GM19372 (cell line): ENCODE results near the gene S100A1.

Source experiments
- ATAC-seq: cut with Tn5 transposase; IDR thresholded peaks from one replicate; pipeline ENCODE4 v1.9.1; 2021; ENCODE audit warnings: mild to moderate bottlenecking, low read depth, moderate library complexity; ENCODE audit not compliant: unreplicated experiment

The S100A1 gene

DNA sequence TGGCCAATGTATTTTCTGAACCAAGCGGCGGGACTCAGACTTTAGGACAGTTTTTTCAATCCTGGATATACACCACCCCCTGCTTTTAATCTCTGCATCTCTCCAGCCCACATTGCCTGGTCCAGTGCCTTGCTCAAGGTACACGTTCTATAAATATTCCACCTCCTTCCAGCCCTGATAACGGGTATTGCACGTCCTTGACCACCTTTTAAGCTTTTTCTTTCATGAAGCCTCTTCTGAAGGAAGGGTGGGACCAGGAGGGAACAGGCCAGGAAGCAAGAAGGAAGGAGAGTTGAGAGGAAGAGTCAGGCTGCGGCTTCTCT lies 18.7 kb upstream of the S100A1 start:
- ATAC-seq, result no peak

DNA sequence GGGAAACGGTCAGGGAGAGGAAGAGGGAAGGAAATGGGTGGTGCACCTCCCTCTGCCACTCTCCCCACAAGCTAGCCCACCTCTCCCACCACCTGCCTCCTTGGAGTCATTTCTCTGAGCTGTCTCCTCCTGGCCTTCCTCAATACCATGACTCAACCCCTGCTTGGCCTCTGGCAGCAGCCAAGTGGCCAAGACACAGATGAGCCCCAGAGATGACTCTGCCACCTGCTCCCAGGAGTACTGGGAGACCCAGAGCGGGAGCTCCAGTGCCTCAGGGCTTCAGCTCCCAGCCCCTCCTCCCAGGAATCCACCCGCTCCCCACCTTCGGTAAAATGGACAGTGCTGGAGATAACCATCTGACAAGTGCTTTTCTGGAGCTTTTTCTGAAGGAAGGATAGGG lies 17.9 kb upstream of the S100A1 start:
- ATAC-seq, result no peak

DNA sequence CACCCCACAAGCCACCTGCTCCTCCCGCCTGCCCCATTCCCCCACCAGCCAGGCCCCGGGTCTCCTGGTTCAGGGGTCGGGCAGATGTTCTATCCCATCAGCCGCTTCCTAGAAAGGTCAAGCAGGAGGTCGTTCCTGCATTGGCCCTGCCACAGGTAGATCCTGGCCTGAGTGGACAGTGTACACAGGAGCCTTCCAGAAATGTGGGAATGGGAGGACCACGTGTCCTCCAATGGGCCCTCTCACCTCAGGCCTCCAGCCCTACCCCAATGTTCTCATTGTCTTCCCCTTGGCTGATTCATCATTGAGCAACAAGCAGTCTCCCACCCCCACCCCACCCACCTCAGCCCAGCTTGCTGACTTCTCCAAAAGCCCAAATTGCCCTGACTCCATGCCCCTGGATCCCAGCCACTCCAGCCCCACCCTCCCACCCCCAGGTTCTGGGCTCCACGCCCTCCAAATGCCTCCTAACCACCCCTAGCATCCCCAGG lies 17.4 kb upstream of the S100A1 start:
- ATAC-seq, result no peak

DNA sequence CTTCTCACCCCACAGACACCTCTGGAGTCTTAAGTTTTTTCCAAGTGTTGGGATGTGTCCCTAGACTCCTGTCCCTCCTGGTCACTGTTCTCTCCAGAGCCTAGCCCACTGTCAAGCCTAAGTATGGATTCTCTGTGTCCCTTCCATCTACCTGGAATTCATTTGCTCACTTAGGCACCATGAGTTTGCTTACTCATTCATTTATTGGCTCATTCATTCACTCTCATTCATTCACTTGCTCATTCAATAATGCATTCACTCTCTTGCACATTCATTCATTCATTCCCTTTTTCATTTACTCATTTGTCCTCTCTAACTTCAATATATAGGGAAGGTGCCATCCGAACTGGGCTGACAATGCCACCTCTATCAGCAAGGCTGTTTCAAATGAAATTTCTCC lies 16.9 kb upstream of the S100A1 start:
- no peak for ATAC-seq

DNA sequence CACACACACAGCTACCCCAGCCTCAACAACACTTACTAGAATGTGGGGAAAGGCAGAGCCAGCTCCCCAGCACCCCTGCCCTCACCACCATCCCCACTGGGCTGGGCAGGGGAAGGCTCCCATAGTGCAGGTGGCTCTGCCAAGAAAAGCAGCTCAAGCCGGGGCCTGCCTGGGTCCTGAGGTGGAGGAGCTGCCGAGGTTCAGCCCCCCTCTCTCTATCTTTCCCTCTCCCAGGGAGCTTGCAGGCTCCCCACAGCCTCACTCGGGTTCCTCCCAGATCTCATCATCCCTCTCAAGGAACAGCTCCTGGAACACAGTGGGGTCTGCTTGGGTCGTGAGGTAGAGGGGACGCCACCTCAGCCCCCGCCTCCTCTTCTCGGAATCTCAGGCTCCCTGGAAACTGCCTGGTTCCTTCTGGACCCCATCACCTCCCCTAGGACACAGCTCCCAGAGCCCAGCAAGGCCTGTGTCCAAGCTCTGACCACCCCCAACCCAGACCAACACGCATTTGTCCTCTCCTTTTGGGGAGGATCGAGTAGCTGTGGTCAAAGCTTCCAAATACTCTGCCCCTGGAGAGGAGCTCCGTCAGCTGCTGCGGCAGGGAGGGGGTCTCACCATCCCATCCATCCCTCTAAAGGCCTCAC lies 16.0 kb upstream of the S100A1 start:
- no peak for ATAC-seq

DNA sequence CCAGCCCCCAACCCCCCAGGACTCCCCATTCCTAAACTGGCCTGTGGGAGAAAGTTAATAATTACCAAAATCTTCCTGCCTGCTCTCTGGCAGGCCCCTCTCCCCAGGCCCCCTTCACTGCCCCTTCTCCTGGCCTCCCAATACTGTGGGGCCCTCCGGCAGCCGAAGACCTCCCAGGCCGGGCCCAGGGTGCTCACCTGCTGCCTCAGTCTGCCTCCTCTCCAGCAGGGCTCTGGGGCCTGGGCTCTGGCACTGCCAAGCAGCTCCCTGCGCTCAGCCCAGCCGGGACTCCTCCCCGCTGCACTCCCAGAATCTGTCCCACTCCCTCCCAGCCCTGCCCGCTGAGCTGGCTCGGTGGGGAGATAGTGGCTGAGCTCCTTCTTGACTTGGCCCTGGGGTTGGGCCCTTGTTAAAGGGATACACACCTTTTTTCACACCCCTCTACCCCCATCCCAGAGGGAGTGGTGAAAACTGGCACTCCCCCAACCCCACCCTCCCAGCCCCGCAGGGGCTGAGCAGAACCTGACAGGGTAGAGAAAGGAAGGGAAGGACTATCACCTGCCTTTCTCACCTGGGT lies 15.4 kb upstream of the S100A1 start, which contains the start of gene S100A16:
S100A16 (minus strand) TSS at position 383 of the 577 bp plus-strand sequence. CDS start 4,986 bp downstream, outside the sequence.
- ATAC-seq, result no peak

DNA sequence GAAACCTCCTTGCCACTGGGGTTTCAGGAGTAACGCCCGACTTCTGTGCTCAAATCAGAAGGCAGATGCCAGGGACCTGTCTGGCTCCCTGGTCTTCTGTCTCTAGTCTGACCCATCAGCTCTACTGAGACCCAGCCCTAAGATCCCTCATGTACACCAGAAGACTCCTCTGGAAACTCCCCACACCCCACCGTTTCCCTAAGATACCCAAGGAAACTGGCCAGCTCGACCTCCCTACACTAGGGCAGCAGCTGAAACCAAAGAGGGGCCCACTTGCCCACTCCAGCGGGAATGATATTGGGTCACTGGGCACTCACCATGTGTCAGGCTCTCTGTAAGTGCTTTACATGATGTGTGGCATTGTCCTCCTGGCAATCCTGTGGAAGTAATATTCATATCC lies 14.8 kb upstream of the S100A1 start:
- ATAC-seq, result no peak

DNA sequence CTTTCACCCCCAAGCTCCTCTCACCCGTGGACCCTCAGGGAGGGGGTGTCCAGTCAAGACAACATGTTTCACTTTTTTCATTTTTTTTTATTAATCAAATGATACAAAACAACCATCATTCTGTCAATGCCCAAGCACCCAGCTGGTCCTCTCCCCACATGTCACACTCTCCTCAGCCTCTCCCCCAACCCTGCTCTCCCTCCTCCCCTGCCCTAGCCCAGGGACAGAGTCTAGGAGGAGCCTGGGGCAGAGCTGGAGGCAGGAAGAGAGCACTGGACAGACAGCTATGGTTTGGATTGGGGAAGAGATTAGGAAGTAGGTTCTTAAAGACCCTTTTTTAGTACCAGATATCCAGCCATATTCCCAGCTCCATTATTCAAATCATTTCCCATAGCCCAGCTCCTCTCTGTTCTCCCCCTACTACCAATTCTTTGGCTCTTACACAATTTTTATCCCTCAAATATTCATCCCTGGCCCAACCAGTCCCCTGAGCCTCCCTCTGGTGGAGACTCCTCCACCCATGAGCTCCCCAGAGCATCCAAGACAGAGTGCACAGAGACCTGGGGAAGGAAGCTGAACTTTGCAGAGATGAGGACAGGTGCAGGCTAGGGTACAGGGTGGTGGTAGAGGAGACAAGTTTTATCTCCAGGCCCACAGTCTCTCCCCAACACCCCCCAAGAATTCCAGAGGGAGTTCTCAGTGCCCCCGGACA lies 13.9 kb upstream of the S100A1 start:
- ATAC-seq, result no peak

DNA sequence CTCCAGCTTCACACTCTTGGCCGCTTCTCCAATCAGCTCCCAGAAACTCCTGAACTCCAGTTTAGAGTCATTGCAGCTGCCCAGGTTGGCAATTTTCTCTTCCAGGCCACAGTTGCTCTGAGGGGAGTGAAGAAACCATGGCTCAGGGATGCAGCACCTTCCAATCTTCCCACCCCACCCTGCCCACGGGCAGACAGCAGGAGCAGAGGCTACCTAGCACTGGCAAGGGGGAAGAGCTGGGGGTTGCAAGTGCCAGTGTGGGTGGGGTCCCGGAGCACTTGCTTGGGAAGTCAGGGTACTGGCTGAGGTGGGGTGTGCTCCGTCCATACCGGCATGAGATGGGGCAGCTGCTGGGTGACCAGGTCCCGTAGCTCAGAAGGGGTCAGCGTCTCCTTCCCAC lies 13.3 kb upstream of the S100A1 start:
- no peak for ATAC-seq

DNA sequence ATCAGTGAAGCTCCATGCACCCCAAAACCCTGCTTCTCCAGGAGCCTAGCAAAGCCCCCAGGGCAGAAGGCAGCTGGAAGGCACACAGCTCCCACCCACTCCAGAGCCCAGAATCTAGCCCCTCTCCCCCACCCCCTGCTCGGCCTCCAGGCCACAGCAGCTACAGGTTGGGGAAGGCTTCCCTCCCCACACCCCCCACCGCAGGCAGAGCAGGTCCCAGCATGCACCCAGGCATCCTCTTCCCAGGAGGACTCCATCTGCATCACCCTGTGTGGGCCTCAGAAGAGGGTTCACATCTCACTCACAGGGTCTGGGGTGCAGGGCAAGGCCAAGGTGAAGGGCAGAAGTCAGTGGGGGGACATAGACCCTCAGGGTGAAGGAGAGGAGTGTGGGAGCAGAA lies 12.8 kb upstream of the S100A1 start:
- ATAC-seq, result no peak

DNA sequence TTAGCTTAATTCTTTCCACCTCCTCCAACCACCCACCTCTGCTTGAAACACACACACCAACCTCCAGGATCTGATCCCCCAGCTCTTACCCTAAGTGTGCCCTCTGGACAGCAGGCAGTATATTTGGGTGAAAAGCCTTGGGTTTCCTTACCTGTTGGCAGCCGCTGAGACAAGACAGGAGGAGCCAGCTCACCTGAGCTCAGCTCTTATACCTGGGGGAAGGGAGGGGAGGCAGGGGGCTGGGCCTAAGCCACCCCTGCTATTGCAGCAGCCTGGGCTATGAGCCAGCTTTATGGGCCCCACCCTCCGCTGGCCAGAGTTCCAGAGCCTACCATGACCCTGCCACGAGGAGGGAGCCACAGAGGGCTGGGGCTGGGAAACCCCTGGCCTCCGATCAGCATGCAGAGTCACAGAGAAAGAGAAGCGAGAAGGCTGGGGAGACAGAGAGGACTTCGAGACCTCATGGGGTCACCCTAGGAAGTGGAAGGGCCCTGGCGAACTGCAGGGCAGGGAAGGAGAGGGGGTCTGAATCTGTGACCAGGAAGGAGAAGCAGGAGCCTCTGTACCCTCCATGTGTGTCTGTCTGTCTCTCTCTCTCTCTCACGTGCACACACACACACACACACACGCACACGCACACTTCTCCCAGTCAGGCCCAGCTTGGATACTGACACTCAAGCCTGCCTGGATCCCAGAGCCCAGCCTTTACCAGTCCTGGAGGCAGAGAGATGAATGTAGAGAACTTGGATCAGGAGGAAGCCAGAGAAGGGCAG lies 11.9 kb upstream of the S100A1 start, which contains the start of gene S100A14:
S100A14 (minus strand) TSS at position 182 of the 773 bp plus-strand sequence. CDS start 467 bp downstream, outside the sequence.
- no peak for ATAC-seq

DNA sequence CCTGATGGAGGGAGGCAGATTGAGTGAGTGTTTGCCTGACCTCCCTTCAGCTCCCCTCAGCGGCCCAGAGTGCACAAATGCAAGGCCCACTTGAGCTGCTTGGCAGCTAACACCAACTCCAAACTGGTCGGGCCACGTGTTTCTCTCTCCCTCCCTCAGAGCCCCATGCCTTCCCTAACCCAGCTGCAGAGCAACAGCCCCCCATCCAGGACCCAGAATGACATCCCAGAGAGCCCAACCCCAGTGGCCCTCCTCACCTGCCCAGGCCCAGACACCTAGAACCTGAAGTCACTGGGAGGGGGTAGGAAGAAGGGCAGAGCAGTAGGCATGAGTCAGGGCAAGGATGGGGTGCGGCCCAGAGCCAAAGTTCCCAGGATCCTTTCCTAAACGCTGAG lies 11.3 kb upstream of the S100A1 start:
- ATAC-seq, result no peak

DNA sequence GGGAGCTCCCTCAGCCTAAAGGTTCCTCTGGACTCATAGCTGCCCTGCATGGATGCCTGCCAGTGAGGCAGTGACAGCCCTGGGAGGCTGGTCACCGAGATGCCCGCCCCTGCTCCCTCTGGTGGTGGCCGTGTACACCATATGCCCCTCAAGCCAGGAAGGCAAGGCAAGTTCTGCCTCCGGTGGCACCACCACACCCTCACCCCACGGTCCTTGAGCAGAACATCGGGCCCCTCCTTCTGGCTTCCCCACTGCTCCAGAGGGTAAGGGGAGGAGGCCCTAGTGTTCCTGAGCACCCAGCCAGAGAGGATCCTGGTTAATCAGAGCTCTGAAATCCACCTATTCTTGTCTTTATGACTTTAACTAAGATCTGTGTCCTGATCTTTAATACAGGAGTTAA lies 10.6 kb upstream of the S100A1 start:
- ATAC-seq, result no peak

DNA sequence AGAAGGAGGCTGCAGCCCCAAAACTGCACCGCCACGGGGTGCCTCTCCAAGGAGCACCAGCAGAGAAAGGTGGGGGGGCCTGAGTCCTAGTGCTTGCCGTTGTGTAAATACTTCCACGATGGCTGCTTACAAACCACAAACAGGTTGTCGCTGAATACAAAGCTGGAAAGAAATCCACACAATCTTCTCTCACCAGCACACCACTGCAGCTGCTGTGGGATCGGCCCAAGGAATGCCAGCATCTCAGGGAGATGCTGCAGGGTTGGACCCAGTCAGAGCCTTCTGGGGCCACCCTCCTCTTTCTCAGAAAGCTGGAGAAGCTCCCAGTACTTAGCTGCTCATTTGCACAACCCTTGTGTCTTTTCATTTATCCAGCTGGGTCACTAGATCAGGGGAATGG lies 9.1 kb upstream of the S100A1 start:
- no peak for ATAC-seq

DNA sequence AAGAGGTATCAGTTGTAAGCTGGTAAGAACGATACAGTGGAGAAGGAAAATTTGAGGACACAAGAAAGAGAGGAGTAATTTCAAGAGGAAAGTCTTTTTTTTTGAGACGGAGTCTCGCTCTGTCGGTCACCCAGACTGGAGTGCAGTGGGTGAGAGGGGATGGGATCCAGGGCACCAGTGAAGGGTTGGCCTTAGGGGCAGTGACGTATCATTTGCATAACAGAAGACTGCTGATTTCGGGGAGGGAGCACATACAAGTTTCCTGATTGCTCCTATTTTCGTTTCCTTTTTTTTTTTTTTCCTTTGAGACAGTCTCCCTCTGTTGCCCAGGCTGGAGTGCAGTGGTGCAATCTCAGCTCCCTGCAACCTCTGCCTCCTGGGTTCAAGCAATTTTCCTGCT lies 5.1 kb upstream of the S100A1 start:
- ATAC-seq, result no peak

DNA sequence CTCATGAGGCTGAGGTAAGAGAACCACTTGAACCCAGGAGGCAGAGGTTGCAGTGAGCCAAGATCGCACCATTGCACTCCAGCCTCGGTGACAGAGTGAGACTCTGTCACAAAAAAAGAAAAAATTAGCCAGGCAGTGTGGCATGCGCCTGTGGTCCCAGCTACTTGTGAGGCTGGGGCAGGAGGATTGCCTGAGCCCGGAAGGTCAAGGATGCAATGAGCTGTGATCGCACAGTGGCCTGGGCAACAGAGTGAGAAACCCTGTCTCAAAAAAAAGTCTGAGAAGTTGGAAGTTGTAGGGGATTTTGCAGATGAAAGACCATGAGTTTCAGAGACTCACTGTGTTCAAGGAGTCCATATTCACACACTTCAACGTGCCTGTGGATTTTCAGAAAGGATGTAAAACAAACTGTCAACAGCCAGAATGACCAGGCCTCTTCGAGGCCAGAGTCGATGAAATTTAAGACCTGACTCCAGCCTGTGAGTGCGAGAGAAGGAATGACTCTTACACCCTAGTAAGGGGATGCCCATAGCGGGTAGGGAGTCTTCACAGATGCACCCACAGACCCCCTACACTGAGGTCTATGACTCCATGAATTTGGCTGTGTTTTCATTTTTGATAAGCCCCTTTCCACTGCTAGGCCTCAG lies 3.1 kb upstream of the S100A1 start:
- ATAC-seq, result no peak

DNA sequence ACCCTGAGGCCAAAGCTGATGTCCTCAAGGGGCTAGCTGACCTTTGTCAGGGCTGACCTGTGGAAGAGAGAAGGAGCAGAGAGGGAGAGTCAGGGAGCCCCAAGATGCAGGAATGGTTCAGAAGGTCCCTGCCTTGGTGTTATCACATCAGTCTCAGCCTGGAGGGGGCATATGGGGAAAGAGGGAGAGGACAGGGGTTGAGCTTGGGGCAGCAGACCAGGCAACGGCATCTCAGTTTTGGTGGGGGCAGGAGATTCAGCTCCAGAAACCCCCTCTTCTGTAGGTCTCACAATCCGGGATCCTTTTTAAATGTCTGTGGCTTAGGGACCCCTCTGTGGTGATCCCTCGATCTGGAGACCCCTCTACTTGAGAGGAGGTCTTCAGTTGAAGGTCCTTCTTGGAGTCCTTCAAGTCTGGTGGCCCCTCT lies 1.7 kb upstream of the S100A1 start:
- ATAC-seq, result no peak

DNA sequence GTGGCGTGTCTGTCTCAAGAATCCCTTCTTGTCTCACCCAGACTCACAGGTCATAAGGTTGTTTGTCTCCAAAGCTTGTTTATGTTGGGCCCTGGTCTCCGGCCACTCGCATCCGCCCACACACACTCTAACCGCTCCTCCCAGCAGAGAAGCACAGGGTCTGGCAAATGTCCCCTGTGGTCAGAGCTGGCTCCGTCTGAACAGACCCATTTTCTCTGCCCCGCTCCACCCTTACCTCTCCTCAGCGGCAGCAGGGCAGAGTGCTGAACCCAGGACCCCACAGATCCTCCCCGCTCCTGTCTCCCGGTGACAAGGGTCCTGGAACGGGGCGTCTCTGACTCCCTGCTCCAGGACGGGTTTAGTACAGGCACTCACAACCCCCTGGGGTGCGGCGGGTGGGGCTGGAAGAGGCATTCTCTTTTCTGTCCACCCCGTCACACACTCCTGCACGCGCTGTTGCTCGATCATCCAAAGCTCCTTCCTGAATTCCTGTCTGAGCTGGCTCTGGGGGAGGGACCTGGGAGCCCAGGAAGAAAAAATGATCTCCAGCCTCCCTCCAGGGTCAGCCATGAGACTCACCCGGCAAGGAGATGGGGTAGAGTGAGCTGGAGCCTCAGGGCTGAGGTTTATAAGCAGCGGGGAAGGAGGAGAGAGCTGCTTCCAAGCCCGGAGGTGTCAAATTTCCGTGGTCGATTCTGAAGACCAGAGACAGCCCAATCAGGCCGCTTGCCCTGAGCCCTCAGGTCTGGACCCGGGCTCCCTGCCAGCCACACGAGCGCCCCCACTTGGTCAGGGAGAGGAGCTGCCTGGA lies 1.1 kb upstream of the S100A1 start, which contains the start of gene S100A13:
S100A13 (minus strand) TSS at position 602 of the 811 bp plus-strand sequence. CDS start 1,033 bp downstream, outside the sequence.
- no peak for ATAC-seq

DNA sequence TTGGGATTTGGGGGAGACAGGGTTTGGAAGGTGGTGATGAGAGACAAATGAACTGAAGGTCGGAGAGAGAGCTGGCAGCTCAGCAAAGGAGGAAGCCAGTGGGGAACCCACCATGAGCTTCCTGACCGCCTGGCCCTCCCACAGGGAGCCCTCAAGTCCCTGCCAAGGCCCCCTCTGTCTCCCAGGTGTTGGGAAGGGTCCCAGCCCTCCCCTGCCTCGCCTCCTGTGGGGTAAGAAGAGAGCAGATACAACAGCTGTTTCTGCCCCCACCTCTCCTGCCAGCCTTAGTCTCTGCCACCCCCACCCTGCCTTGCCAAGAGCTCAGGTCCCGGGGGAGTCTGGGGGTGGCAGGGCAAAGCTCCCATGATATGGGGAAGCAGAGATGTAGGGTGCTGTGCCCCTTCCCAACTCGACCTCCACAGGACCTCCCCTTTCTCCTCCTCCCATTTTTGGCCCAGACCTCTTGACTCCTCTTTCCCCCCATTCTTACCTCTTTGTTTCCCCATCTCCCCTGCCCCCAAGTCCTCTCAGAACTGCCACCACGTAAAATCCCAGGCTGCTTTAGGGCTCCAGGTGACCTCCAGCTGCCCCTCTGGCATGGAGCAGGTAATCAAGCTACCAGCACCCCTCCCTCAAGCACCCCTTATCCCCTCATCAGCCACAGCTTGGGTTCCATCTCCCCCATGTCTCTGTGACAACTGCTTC lies 556 bp downstream of the S100A1 start:
- no peak for ATAC-seq
